ENCODE data around the gene LAMTOR4.
"Not testable (repeated sequence)": the region's sequence is repeated elsewhere in the genome, so short reads cannot be mapped to it uniquely, and the experiment has no call there.

Gene LAMTOR4

GRCh38 chr7:100173806-100174495 is 25.2 kb downstream of the LAMTOR4 start:
- DNase-seq = no peak

GRCh38 chr7:100174582-100174981 is 25.9 kb downstream of the LAMTOR4 start:
- no peak for DNase-seq

GRCh38 chr7:100175296-100175935 is 26.7 kb downstream of the LAMTOR4 start:
- DNase-seq = no peak

- no peak for DNase-seq
These were observed 27.7 kb downstream of the LAMTOR4 start for GRCh38 chr7:100176096-100177044.

- peak; percentile 94 for DNase-seq
These were observed 28.6 kb downstream of the LAMTOR4 start, which contains the start of the genes GPC2 and STAG3 for GRCh38 chr7:100177045-100178001. Gene GPC2 (minus strand): TSS chr7:100177381. CDS start chr7:100177199, 182 bp downstream. Gene STAG3 (plus strand): TSS chr7:100177918. CDS start chr7:100180557, 2,639 bp downstream.

GRCh38 chr7:100180084-100180483 is 31.4 kb downstream of the LAMTOR4 start:
- not testable (repeated sequence) for DNase-seq

- not testable (repeated sequence) for DNase-seq
These were observed 33.9 kb downstream of the LAMTOR4 start for GRCh38 chr7:100182616-100183015.

GRCh38 chr7:100183090-100183489 is 34.4 kb downstream of the LAMTOR4 start:
- DNase-seq = not testable (repeated sequence)

GRCh38 chr7:100185726-100186125 is 37.0 kb downstream of the LAMTOR4 start:
- DNase-seq = no peak

GRCh38 chr7:100189061-100189460 is 40.3 kb downstream of the LAMTOR4 start:
- DNase-seq = no peak

- no peak for DNase-seq
These were observed 41.5 kb downstream of the LAMTOR4 start for GRCh38 chr7:100190048-100190711.

- no peak for DNase-seq
These were observed 43.1 kb downstream of the LAMTOR4 start for GRCh38 chr7:100191775-100192174.

- DNase-seq = not testable (repeated sequence)
These were observed 43.7 kb downstream of the LAMTOR4 start for GRCh38 chr7:100192281-100192862.

- no peak for DNase-seq
These were observed 44.3 kb downstream of the LAMTOR4 start for GRCh38 chr7:100192969-100193368.

GRCh38 chr7:100195222-100195621 is 46.5 kb downstream of the LAMTOR4 start:
- DNase-seq = no peak

GRCh38 chr7:100195901-100196322 is 47.2 kb downstream of the LAMTOR4 start:
- not testable (repeated sequence) for DNase-seq

GRCh38 chr7:100198266-100198665 is 49.5 kb downstream of the LAMTOR4 start:
- no peak for DNase-seq

- no peak for DNase-seq
These were observed 52.0 kb downstream of the LAMTOR4 start for GRCh38 chr7:100200693-100201092.
